ENCODE data around the gene SLC35C1.
"Not testable (repeated sequence)": the region's sequence is repeated elsewhere in the genome, so short reads cannot be mapped to it uniquely, and the experiment has no call there.

Gene SLC35C1

GRCh38 chr11:45791524-45791923 lies 13.4 kb upstream of the SLC35C1 start:
- DNase-seq: no peak

DNA sequence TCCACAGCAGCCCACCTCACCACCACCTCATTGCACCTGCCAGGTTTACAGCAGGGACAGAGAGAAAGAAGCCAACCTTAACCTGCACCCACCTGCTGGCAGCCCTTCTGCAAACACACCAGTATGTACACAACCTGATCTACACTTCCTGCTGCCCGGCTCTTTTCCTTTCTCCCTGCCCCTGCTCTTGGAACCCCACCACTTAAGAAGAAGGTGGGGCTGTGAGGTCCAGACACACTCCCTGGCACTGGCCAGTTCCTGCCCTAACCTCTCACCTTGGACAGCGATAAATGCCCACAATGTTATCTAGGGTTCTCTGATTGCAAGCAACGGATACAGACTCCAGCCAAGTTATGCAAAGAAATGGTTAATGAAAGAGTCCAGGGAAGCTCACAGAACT lies 10.8 kb upstream of the SLC35C1 start:
- no peak for DNase-seq

- no peak for DNase-seq
These were observed 9.6 kb upstream of the SLC35C1 start for GRCh38 chr11:45795379-45795778.

DNA sequence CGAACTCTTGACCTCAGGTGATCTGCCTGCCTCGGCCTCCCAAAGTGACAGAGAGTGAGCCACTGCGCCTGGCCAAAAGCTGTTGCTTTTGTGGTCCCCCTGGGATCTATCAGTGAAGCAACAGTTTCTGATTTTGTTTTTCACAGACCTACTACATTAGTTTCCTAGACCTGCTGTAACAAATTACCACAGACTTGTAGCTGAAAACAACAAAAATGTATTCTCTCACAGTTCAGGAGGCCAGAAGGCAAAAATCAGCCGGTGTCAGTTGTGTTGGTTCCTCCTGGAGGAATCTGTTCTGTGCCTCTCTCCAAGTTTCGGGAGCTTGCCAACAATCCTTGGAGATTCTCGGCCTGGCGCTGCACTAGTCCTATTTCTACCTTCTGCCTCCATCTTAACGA lies 8.5 kb upstream of the SLC35C1 start:
- DNase-seq: no peak

DNA sequence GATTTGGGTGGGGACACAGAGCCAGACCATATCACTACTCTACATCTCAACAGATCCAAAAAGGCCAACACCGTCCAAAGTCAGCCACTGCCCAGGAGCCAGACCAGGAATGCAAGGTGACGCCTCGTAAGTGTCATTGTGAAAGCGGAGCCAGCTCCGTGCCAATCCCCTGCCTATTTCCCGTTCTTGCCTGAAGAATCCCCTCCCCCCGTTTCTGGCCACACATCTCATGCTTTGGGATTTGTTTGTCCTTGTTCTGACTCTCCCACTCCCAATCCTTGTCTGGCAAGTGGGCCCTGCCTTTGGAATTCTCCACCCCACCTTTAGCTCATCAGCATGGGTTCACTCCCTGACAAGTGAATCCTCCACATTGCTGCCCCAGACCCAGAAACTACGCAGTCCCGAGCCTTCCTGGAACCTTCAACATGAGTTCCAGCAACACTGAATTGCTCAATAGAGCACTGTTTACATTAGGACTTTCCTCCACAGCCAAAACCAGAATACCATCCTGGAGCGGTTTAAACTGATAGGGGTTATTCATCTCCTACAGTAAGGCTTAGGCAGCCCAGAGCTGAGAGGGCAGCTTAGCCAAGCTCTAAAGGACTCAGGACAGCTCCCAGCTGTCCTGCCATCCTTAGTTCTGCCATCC lies 6.0 kb upstream of the SLC35C1 start:
- no peak for DNase-seq

- DNase-seq: no peak
These were observed 5.4 kb upstream of the SLC35C1 start for GRCh38 chr11:45799562-45799961.

DNA sequence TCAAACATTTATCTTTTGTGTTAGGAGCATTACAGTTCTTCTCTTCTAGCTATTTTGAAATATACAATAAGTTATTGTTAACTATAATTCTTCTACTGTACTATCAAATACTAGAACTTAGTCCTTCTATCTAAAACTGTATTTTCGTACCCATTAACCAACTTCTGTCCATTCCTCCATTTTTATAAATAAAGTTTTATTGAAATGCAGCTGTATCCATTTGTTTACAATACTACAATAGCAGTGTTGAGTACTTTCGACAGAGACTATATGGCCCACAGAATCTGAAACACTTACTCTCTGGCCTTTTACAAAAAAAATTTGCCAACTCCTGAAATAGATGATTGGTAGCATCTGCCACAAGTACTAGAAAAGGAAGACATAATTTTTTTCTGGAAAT lies 4.7 kb upstream of the SLC35C1 start:
- DNase-seq: no peak

GRCh38 chr11:45801723-45802315 lies 3.1 kb upstream of the SLC35C1 start:
- DNase-seq: no peak

DNA sequence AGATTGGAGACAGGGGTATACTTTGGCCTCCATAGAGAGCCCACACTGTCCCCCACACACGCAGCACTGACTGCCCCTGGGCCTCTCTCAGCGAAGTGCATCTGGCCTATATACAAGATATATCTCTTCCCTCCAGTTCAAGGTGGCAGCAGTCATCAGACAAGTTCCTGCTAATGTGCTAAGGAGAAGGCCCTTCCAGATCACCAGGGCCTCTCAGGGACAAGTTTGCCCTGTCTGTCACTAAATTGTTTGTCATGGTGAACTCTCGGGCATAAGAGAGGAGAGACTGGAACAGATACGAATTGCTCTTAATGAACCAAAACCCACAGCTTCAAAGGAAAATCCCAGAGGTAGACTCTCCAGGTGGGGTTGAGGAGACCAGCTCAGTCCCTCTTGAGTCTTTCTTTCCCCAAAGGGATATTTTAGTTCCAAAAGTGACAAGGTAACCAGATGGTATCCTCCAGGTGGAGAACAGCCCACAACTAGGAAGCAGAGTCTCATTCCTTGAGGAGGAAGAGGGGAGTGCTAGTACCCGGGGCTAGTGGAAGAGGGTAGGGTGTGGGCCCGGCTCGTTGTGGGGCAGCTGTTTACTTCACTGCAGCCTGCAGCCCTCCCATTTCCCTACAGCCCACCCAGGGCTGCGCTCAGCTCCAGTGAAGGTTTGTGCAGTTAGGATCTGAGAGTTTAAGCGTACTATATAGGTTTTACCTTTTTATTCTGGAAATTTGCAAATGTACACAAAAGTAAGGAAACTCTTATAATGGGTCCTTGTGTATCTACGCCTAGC lies 2.2 kb upstream of the SLC35C1 start:
- no peak for DNase-seq

GRCh38 chr11:45803971-45804760 lies 783 bp upstream of the SLC35C1 start:
- DNase-seq: peak; percentile 29 to 40

GRCh38 chr11:45805305-45806071 lies 539 bp downstream of the SLC35C1 start:
- DNase-seq: no peak

DNA sequence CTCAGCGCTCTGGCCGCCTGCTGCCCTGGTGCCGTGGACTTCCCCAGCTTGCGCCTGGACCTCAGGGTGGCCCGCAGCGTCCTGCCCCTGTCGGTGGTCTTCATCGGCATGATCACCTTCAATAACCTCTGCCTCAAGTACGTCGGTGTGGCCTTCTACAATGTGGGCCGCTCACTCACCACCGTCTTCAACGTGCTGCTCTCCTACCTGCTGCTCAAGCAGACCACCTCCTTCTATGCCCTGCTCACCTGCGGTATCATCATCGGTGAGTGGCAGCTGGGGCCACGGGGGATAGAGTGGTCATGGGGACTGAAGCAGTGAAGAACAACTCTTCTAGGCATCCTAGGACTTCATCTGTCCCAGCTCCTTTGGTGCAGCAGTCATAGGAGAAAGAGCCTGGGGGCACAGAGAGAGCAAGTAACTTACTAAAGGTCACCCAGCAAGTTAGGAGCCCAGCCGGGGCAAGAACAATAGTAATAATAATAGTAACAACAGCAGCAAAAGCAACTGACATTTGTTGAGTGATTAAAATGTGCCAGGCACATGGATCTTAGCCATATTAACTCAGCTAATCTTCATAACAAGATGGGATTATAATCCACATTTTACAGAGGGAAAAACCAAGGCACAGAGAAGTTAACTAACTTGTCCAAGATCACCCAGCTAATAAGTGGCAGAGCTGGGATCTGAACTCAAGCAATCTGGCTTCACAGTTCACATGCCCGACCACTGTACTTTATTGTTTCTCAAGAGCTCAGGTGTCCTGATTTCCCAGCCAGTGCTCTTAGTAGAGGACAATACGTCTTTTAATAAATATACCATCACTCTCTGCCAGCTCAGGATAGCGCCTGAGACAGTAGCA lies 1.4 kb downstream of the SLC35C1 start:
- no peak for DNase-seq

DNA sequence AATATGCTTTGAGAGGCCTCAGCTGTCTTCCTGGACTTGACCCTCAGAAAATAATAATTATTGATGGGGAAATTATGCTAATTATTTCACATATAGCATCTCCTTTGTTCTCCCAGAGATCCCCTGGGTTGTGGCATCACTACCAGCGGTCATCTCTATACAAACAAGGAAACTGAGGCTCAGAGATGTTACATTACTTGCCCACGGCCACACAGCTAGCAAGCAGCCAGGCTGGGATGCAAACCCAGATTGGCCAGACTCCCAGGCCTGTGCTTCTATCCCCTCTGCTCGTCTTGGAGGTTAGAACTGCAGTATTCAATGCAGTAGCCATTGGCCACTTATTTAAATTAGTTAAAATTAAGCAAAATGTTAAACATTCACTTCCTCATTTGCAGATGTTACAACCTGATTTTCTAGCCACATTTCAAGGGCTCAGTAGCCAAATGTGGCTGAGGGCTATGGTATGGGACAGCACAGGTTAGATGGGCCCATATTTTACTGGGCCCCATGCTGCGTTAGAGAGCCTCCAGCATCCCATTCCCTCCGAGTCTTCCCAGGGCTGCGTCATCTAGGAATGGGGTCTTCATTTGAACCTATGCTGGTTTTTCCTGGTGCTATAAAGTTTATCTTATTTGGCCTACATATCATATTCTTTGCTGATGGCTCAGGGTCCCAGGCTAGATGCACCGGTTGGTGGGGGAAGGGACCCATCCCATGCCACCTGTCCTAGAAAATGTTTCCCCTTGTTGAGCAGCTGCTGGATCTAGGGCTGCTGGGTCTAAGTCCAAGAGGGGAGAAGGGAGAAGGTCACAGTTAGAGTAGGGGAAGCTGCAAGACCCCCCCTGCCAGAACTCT lies 2.2 kb downstream of the SLC35C1 start:
- no peak for DNase-seq

DNA sequence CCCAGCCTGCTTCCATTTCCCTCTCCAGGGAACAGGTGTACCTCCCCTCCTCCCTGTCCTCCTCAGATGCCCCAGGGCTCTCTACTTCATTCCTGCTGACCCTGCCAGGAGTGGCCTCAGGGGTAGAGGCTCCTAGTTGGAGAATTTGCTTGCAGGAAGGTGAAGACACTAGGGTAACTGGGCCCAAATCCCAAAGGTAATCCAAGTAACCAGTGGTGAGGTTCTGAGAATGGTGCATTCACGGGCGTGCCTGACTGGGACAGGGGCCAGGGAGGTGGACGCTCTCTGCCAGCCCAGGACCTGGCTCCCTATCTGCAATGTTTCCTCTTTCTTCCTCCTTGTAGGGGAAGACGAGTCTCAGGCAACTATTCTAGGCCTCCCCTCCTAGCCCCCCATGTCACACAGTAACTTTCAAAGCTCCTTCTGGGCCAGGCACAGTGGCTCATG lies 2.9 kb downstream of the SLC35C1 start:
- no peak for DNase-seq

DNA sequence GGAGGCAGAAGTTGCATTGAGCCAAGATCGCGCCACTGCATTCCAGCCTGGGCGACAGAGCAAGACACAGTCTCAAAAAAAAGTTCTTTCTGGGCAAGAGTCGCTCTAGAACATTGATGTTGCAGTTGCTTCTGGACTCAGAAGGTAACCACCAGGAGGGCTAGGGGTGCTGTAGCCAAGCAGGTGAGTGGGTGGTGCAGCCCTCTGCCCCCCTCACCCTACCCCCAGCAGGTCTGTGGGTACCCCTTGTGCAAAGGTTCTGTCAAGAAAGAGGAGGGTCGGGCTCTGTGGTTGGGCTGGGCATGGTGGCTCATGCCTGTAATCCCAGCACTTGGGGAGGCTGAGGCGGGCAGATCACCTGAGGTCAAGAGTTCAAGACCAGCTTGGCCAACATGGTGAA lies 3.5 kb downstream of the SLC35C1 start:
- not testable (repeated sequence) for DNase-seq

DNA sequence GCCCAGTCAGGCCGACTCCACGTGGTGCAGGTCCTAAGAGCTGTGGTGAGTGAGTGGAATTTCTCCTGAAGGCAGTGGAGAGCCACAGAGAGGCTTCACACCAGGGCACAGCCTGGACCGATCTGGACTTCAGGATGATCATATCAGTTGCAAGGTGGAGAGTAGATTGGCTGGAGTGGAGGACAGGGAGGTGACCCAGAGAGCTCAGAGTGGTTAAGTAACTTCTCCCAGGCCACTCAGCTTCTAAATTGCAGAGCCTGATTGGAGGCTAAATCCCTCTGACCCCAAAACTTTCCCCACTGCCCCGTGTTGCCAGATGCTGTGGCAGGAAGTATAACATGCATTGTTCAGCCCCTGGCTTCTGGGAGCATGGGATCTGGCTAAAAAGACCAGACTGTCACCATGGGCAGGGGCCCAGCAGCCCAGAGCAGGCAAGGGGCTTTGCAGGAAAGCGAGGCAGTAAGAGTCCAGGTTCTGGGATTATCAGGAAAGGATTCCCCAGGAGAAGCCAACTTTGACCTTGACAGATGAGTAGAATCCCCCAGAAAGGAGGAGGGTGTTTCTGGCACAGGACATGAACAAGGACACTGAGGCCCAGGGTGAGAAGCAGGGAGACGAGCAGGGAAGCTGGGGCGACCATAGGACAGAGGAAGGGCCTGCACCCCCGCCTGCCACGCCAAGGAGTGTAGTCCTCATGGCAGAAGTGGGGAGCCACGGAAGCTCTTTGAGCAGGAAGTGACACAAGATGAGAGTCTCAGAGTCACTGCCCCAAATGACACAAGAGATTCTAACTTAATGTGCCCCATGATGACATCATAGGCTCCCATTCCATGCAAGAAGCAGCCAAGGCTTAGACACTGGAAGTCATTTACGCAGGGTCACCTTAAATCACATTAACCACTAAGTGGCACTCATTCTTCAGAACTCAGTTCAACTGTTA lies 4.8 kb downstream of the SLC35C1 start:
- no peak for DNase-seq

GRCh38 chr11:45810431-45811108 lies 5.6 kb downstream of the SLC35C1 start:
- DNase-seq: no peak

DNA sequence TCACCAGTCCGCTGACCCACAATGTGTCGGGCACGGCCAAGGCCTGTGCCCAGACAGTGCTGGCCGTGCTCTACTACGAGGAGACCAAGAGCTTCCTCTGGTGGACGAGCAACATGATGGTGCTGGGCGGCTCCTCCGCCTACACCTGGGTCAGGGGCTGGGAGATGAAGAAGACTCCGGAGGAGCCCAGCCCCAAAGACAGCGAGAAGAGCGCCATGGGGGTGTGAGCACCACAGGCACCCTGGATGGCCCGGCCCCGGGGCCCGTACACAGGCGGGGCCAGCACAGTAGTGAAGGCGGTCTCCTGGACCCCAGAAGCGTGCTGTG lies 6.1 kb downstream of the SLC35C1 start:
- DNase-seq: no peak

Measured in activated CD4-positive, alpha-beta T cell treated with anti-CD3 and anti-CD28 coated beads, Interleukin-2, amount 50 U/mL, for 4 hours (primary cell).